H1 (cell line): ENCODE measurements around the gene RAP1GAP. TPM values are rescaled to one million over a fixed set of nuclear protein-coding genes. Genes with fewer than 3 reads are reported as not detected.

Experiments used
- ASH2L ChIP-seq: fragments of 200-600, 300-600 bp; sonication (generic); IDR thresholded peaks from one replicate; pipeline ENCODE4 v1.7.1; 2017; ENCODE audit warnings: low read length
- ATF2 ChIP-seq: IDR thresholded peaks from 2 replicates; pipeline ENCODE4 v1.6.1; 2012; ENCODE audit warnings: low read length, inconsistent platforms
- BACH1 ChIP-seq: IDR thresholded peaks from 2 replicates; pipeline ENCODE4 v1.6.1; 2012; ENCODE audit warnings: low read length, improper control_type of control experiment
- BRCA1 ChIP-seq: IDR thresholded peaks from 2 replicates; pipeline ENCODE4 v1.6.1; 2012; ENCODE audit warnings: low read depth, low read length, improper control_type of control experiment
- CEBPB ChIP-seq: IDR thresholded peaks from 2 replicates; pipeline ENCODE4 v1.6.1; 2012; ENCODE audit warnings: low read depth, low read length
- CREB1 ChIP-seq: IDR thresholded peaks from 2 replicates; pipeline ENCODE4 v1.6.1; 2012; ENCODE audit warnings: inconsistent platforms
- E2F6 ChIP-seq: IDR thresholded peaks from 2 replicates; pipeline ENCODE4 v1.6.1; 2012; ENCODE audit warnings: inconsistent platforms
- EGR1 ChIP-seq: IDR thresholded peaks from 2 replicates; pipeline ENCODE4 v1.6.1; 2011; ENCODE audit warnings: low read depth, low read length, borderline replicate concordance
- EZH2 ChIP-seq: fragments of 200-600 bp; sonication (generic); IDR thresholded peaks from 2 replicates; pipeline ENCODE4 v1.7.1; 2012; ENCODE audit warnings: low read depth, mild to moderate bottlenecking, moderate library complexity, low read length, inconsistent platforms; ENCODE audit not compliant: severe bottlenecking
- GABPA ChIP-seq: IDR thresholded peaks from 2 replicates; pipeline ENCODE4 v1.6.1; 2011; ENCODE audit warnings: mild to moderate bottlenecking, low read length, moderate library complexity, borderline replicate concordance; ENCODE audit not compliant: insufficient read depth
- JUN ChIP-seq: IDR thresholded peaks from 2 replicates; pipeline ENCODE4 v1.6.1; 2011; ENCODE audit warnings: low read depth, mild to moderate bottlenecking, improper control_type of control experiment, low read length
- JUND ChIP-seq: IDR thresholded peaks from 2 replicates; pipeline ENCODE4 v1.6.1; 2011; ENCODE audit warnings: mild to moderate bottlenecking, improper control_type of control experiment, low read length
- KDM1A ChIP-seq: fragments of 200-600, 300-600 bp; sonication (generic); IDR thresholded peaks from 2 replicates; pipeline ENCODE4 v1.7.1; 2016; ENCODE audit warnings: mild to moderate bottlenecking, low read length, borderline replicate concordance
- KDM4A ChIP-seq: IDR thresholded peaks from one replicate; pipeline ENCODE4 v1.7.1; 2012; ENCODE audit warnings: low read depth, mild to moderate bottlenecking, moderate library complexity, low read length, inconsistent platforms; ENCODE audit not compliant: severe bottlenecking
- RAD21 ChIP-seq, 2 experiments: IDR thresholded peaks in 1 of 2; conservative IDR thresholded peaks in 1 of 2; 2 replicates each; pipeline ENCODE4 v1.6.1; 2011; ENCODE audit warnings: low read depth in 2 of 2, low read length in 2 of 2, improper control_type of control experiment in 1 of 2, inconsistent platforms in 1 of 2, mild to moderate bottlenecking in 1 of 2, moderate library complexity in 1 of 2
- SAP30 ChIP-seq: fragments of 300-600 bp; sonication (generic); IDR thresholded peaks from 2 replicates; pipeline ENCODE4 v1.7.1; 2012; ENCODE audit warnings: low read length, moderate library complexity, mild to moderate bottlenecking, inconsistent platforms; ENCODE audit not compliant: insufficient read depth, insufficient replicate concordance
- SIN3A ChIP-seq, 2 experiments: IDR thresholded peaks in 1 of 2; conservative IDR thresholded peaks in 1 of 2; 2 replicates each; pipeline ENCODE4 v1.6.1; 2011 to 2012; ENCODE audit warnings: low read length in 2 of 2, improper control_type of control experiment in 1 of 2, low read depth in 1 of 2, mild to moderate bottlenecking in 1 of 2
- SP1 ChIP-seq: IDR thresholded peaks from 2 replicates; pipeline ENCODE4 v1.6.1; 2011; ENCODE audit warnings: low read depth, low read length
- SP2 ChIP-seq: IDR thresholded peaks from 2 replicates; pipeline ENCODE4 v1.6.1; 2012; ENCODE audit warnings: mild to moderate bottlenecking, low read length, inconsistent platforms
- TAF1 ChIP-seq: IDR thresholded peaks from 2 replicates; pipeline ENCODE4 v1.6.1; 2011; ENCODE audit warnings: mild to moderate bottlenecking, low read depth, low read length
- TBP ChIP-seq: IDR thresholded peaks from 2 replicates; pipeline ENCODE4 v1.6.1; 2011; ENCODE audit warnings: low read depth, low read length, improper control_type of control experiment
- polyA plus RNA-seq, 7 experiments: library from polyadenylated mRNA; depleted of rRNA in 3 of 7; stranded (reverse) in 5 of 7; unstranded in 2 of 7; fragments of >200 nt in 5 of 7; fragments of 200-250 nt in 2 of 7; gene quantifications; 1 replicate in 5 of 7; 2 replicates in 1 of 7; 4 replicates in 1 of 7; pipeline versions ENCODE4 v1.2.1 to v1.2.3, GENCODE V29; 2011 to 2013; ENCODE audit warnings: missing spikeins in 2 of 7, mixed read lengths in 2 of 7
- total RNA-seq: library from RNA; stranded (reverse); fragmentation: NEBNext Ultra II Directional; extraction: Animal tissue kit (Norgen Biotek cat#: 25700); gene quantifications from 2 replicates; pipeline ENCODE4 v1.2.1, GENCODE V29; 2021

RAP1GAP gene
- total and polyA plus RNA-seq, 2 of the 8 experiments (the other 6 are each of a cell fraction or from before 2014, with no cell fraction given), result 8.4 TPM

- no peak for TF ChIP-seq EZH2
- peak; percentile 52; the same call in 1 of the 2 replicates for TF ChIP-seq JUND
- 0 out of 2 replicates have a peak, but pooled peaks have one; percentile 23 for TF ChIP-seq TBP
- TF ChIP-seq BACH1, result no peak
- peak; percentile 72; the same call in 1 of the 2 replicates for TF ChIP-seq KDM1A
- TF ChIP-seq SP2, result no peak
- TF ChIP-seq E2F6, result peak; percentile 25; the same call in 1 of the 2 replicates
- TF ChIP-seq SIN3A (conservative IDR thresholded peaks at IDR 0.05 in 1 of 2, IDR thresholded peaks at IDR 0.05 in 1 of 2; ENCODE audit: low read depth in 1 of 2, low read length in 2 of 2), result peak; percentile 95 to 97
- peak; percentile 40; the same call in 1 of the 2 replicates for TF ChIP-seq EGR1
- no peak for TF ChIP-seq SAP30
- TF ChIP-seq JUN, result no peak
- no peak for TF ChIP-seq GABPA
- peak; percentile 74 for TF ChIP-seq KDM4A
- TF ChIP-seq TAF1, result no peak
- no peak; the same call in 1 of the 2 replicates for TF ChIP-seq CEBPB
- peak; percentile 73 for TF ChIP-seq CREB1
- TF ChIP-seq BRCA1, result no peak
- TF ChIP-seq ATF2, result peak; percentile 90
- no peak for TF ChIP-seq ASH2L
- 0 out of 2 replicates have a peak, but pooled peaks have one; percentile 37 for TF ChIP-seq SP1
- TF ChIP-seq RAD21 (IDR thresholded peaks at IDR 0.05 in 1 of 2, conservative IDR thresholded peaks at IDR 0.05 in 1 of 2; ENCODE audit: low read depth in 2 of 2, low read length in 2 of 2), result peak; percentile 76 to 82
Measured at GRCh38 chr1:21659099-21659923, 9.8 kb downstream of the RAP1GAP start (continued).
